ENCODE results near the gene PTPRD.

The PTPRD gene

DNA sequence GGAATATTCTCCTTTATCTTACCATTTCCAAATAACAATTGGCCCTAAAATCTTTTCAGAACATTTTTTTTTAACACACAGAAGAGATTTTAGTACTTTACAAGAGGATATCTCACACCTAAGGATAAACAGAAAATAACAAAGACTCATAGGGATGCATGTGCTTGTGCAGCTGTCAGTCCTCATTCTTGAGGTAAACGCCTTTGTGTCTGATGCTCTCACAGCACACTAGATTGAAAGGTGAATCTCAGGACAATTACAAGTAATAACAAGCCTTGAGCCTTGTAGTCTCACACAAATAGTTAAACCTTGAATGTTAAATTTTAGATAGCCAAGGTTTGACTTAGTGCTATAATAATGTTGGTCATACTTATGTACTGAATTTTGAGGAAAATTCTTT is 439.2 kb downstream of the PTPRD start:
- H3K27me3 ChIP-seq (ENCODE audit: insufficient read depth, low read length), result no peaks in the 10 kb centered on the region
- no peaks in the 10 kb centered on the region for H3K4me1 ChIP-seq (ENCODE audit: insufficient read depth, low read length)
- H2AFZ ChIP-seq (ENCODE audit: low read depth, low read length), result no peak overlapping the region
- no peaks in the 10 kb centered on the region for H3K9me3 ChIP-seq (ENCODE audit: low read length)
- no peaks in the 10 kb centered on the region for H3K36me3 ChIP-seq (ENCODE audit: insufficient read depth, low read length)
- H3K4me3 ChIP-seq (ENCODE audit: low read length), result no peak overlapping the region

GRCh38 chr9:10172476-10172875 is 440.3 kb downstream of the PTPRD start:
- Histone ChIP-seq H3K27me3 (ENCODE audit: insufficient read depth, low read length) (no peaks in the 10 kb centered on the region), H3K36me3 (ENCODE audit: insufficient read depth, low read length) (no peaks in the 10 kb centered on the region), H3K9me3 (ENCODE audit: low read length) (no peaks in the 10 kb centered on the region), H2AFZ (ENCODE audit: low read depth, low read length) (no peak overlapping the region), H3K4me1 (ENCODE audit: insufficient read depth, low read length) (peaks cover 5% of the 10 kb centered on the region), H3K4me3 (ENCODE audit: low read length) (no peak overlapping the region)

DNA sequence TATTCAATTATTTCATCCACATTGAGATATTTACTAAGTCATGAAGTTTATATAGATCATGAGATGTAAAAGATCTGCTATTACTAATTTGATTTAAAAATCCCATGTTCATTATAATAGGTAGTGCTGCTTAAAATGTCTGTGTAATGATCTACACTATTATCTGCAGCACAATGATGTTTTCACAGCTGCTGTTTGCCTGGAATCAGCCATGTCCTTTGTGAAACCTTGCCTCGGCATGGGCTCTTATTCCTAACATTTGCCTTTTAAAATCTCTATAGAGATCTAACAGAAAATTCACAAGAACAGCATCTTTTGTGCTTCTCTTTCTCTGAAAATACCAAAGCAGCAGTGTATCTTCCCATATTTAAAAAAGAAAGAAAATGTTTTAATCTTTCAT is 444.6 kb downstream of the PTPRD start:
- no peak overlapping the region for H2AFZ ChIP-seq (ENCODE audit: low read depth, low read length)
- no peaks in the 10 kb centered on the region for H3K27me3 ChIP-seq (ENCODE audit: insufficient read depth, low read length)
- no peaks in the 10 kb centered on the region for H3K9me3 ChIP-seq (ENCODE audit: low read length)
- H3K36me3 ChIP-seq (ENCODE audit: insufficient read depth, low read length), result no peaks in the 10 kb centered on the region
- H3K4me1 ChIP-seq (ENCODE audit: insufficient read depth, low read length), result peaks cover 15% of the 10 kb centered on the region
- H3K4me3 ChIP-seq (ENCODE audit: low read length), result no peak overlapping the region

- Histone ChIP-seq H3K9me3 (ENCODE audit: low read length) (no peaks in the 10 kb centered on the region), H3K4me1 (ENCODE audit: insufficient read depth, low read length) (peaks cover 1% of the 10 kb centered on the region), H3K4me3 (ENCODE audit: low read length) (no peak overlapping the region)
Measured at GRCh38 chr9:10148796-10149195, 464.0 kb downstream of the PTPRD start.

GRCh38 chr9:10146517-10147331 is 466.1 kb downstream of the PTPRD start:
- Histone ChIP-seq H3K36me3 (ENCODE audit: insufficient read depth, low read length) (no peaks in the 10 kb centered on the region), H3K4me3 (ENCODE audit: low read length) (no peak overlapping the region)

More at GRCh38 chr9:10148796-10149195, 464.0 kb downstream of the PTPRD start:
- Histone ChIP-seq H3K27me3 (ENCODE audit: insufficient read depth, low read length) (no peaks in the 10 kb centered on the region), H2AFZ (ENCODE audit: low read depth, low read length) (no peak overlapping the region), H3K36me3 (ENCODE audit: insufficient read depth, low read length) (no peaks in the 10 kb centered on the region)

GRCh38 chr9:10144355-10144754 is 468.4 kb downstream of the PTPRD start:
- Histone ChIP-seq H3K27me3 (ENCODE audit: insufficient read depth, low read length) (no peaks in the 10 kb centered on the region), H2AFZ (ENCODE audit: low read depth, low read length) (no peak overlapping the region), H3K36me3 (ENCODE audit: insufficient read depth, low read length) (no peaks in the 10 kb centered on the region), H3K4me1 (ENCODE audit: insufficient read depth, low read length) (peaks cover 1% of the 10 kb centered on the region), H3K9me3 (ENCODE audit: low read length) (no peaks in the 10 kb centered on the region), H3K4me3 (ENCODE audit: low read length) (no peak overlapping the region)

More at GRCh38 chr9:10146517-10147331, 466.1 kb downstream of the PTPRD start:
- H3K27me3 ChIP-seq (ENCODE audit: insufficient read depth, low read length), result no peaks in the 10 kb centered on the region
- no peak overlapping the region for H2AFZ ChIP-seq (ENCODE audit: low read depth, low read length)
- H3K9me3 ChIP-seq (ENCODE audit: low read length), result no peaks in the 10 kb centered on the region
- peaks cover 1% of the 10 kb centered on the region for H3K4me1 ChIP-seq (ENCODE audit: insufficient read depth, low read length)

- H3K36me3 ChIP-seq (ENCODE audit: insufficient read depth, low read length), result no peaks in the 10 kb centered on the region
- no peak overlapping the region for H2AFZ ChIP-seq (ENCODE audit: low read depth, low read length)
- H3K4me1 ChIP-seq (ENCODE audit: insufficient read depth, low read length), result peaks cover 11% of the 10 kb centered on the region
- H3K9me3 ChIP-seq (ENCODE audit: low read length), result no peaks in the 10 kb centered on the region
- H3K27me3 ChIP-seq (ENCODE audit: insufficient read depth, low read length), result no peaks in the 10 kb centered on the region
- H3K4me3 ChIP-seq (ENCODE audit: low read length), result no peak overlapping the region
Measured at GRCh38 chr9:10135553-10135952, 477.2 kb downstream of the PTPRD start.

- Histone ChIP-seq H3K4me3 (ENCODE audit: low read length) (no peak overlapping the region), H3K9me3 (ENCODE audit: low read length) (no peaks in the 10 kb centered on the region), H3K27me3 (ENCODE audit: insufficient read depth, low read length) (no peaks in the 10 kb centered on the region), H2AFZ (ENCODE audit: low read depth, low read length) (no peak overlapping the region), H3K4me1 (ENCODE audit: insufficient read depth, low read length) (peaks cover 13% of the 10 kb centered on the region), H3K36me3 (ENCODE audit: insufficient read depth, low read length) (no peaks in the 10 kb centered on the region)
Measured at GRCh38 chr9:10134266-10134665, 478.5 kb downstream of the PTPRD start.

DNA sequence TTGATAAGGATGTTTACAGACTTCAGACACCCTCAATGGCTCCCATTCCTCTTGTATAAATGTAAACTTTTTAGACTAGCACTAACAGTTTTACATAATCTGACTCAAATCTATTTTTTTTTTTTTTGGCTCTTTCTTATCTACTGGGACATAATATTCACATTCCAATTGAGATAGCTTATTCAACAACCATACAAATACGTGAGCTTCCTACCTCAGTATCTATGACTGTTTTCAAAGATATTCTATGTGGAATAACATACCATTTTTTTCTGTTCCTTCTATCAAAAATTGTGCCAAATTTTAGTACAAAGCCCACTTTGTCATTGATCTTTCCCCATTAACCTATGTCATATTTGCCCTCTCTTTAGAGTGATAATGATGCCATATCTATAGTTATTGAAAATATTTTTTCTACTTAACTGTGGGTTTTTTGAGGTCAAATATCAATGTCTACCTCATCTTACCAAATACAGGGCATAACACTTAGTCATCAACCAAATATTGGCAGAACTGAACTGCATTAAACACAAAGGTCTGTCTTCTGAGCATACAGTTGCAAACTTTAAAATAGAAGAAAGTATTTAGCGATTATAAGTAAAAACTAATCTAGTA is 482.6 kb downstream of the PTPRD start:
- no peaks in the 10 kb centered on the region for H3K36me3 ChIP-seq (ENCODE audit: insufficient read depth, low read length)
- no peaks in the 10 kb centered on the region for H3K9me3 ChIP-seq (ENCODE audit: low read length)
- no peaks in the 10 kb centered on the region for H3K27me3 ChIP-seq (ENCODE audit: insufficient read depth, low read length)
- peaks cover 13% of the 10 kb centered on the region for H3K4me1 ChIP-seq (ENCODE audit: insufficient read depth, low read length)
- H2AFZ ChIP-seq (ENCODE audit: low read depth, low read length), result no peak overlapping the region
- H3K4me3 ChIP-seq (ENCODE audit: low read length), result no peak overlapping the region

GRCh38 chr9:10127867-10128266 is 484.9 kb downstream of the PTPRD start:
- Histone ChIP-seq H3K4me1 (ENCODE audit: insufficient read depth, low read length) (peaks cover 13% of the 10 kb centered on the region), H3K36me3 (ENCODE audit: insufficient read depth, low read length) (no peaks in the 10 kb centered on the region), H2AFZ (ENCODE audit: low read depth, low read length) (no peak overlapping the region), H3K27me3 (ENCODE audit: insufficient read depth, low read length) (no peaks in the 10 kb centered on the region), H3K4me3 (ENCODE audit: low read length) (no peak overlapping the region), H3K9me3 (ENCODE audit: low read length) (no peaks in the 10 kb centered on the region)

DNA sequence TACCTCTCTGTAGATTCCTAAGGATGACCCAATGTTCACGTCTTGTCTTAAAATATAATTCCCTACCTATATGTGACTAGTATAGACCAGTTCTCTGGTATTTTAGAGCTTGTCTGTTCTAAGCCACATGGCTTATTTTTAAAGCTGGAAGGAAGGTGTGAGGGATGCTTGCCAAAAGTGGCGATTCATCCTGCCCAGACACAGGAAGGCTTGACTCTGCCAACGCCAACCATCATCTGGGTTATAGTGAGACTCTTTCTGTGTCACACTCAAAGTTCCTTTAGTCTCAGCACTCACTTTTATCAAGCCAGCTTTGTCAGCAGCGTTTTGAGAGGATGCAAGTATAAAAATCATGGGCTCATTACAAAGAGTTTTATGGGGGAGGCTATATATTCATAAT is 500.0 kb downstream of the PTPRD start:
- Histone ChIP-seq H3K4me3 (ENCODE audit: low read length) (no peak overlapping the region), H3K36me3 (ENCODE audit: insufficient read depth, low read length) (no peaks in the 10 kb centered on the region), H3K27me3 (ENCODE audit: insufficient read depth, low read length) (no peaks in the 10 kb centered on the region), H3K9me3 (ENCODE audit: low read length) (no peaks in the 10 kb centered on the region), H3K4me1 (ENCODE audit: insufficient read depth, low read length) (no peaks in the 10 kb centered on the region), H2AFZ (ENCODE audit: low read depth, low read length) (no peak overlapping the region)

GRCh38 chr9:10112070-10112469 is 500.7 kb downstream of the PTPRD start:
- Histone ChIP-seq H3K27me3 (ENCODE audit: insufficient read depth, low read length) (no peaks in the 10 kb centered on the region), H3K36me3 (ENCODE audit: insufficient read depth, low read length) (no peaks in the 10 kb centered on the region), H3K9me3 (ENCODE audit: low read length) (no peaks in the 10 kb centered on the region), H2AFZ (ENCODE audit: low read depth, low read length) (no peak overlapping the region), H3K4me3 (ENCODE audit: low read length) (no peak overlapping the region), H3K4me1 (ENCODE audit: insufficient read depth, low read length) (no peaks in the 10 kb centered on the region)

DNA sequence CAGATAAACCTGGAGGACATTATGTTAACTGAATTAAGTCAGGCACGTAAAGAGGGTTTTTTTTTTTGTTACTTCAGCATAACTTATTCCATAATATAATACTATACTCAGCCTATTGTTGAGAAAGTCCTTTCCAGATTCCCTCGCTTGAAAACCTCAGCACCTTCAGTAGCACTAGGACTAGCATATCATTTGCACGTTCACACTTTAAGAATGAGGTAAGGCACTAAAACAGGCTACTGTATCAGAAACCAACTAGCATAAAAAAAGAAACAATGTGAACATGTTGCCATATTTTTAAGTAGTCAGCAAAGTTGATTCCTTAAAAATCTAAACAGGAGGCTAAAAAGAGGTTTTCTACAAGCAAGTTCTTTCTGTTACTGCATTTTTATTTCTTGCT is 504.0 kb downstream of the PTPRD start:
- no peaks in the 10 kb centered on the region for H3K27me3 ChIP-seq (ENCODE audit: insufficient read depth, low read length)
- no peak overlapping the region for H2AFZ ChIP-seq (ENCODE audit: low read depth, low read length)
- no peaks in the 10 kb centered on the region for H3K36me3 ChIP-seq (ENCODE audit: insufficient read depth, low read length)
- H3K4me1 ChIP-seq (ENCODE audit: insufficient read depth, low read length), result no peaks in the 10 kb centered on the region
- no peak overlapping the region for H3K4me3 ChIP-seq (ENCODE audit: low read length)
- no peaks in the 10 kb centered on the region for H3K9me3 ChIP-seq (ENCODE audit: low read length)
